Peyer's patch (tissue), 4 donors: ENCODE data around the gene AP3D1. TPM values are rescaled to one million over a fixed set of nuclear protein-coding genes. Genes with fewer than 3 reads are reported as not detected.

Experiments
- DNase-seq, 3 donors: peaks; one replicate each; pipeline ENCODE4 v3.0.0-alpha.2; 2017 to 2019
- H3K27ac ChIP-seq, 4 donors: fragments of 200-600 bp; sonication (generic); one replicate each; pipeline ENCODE4 v1.5.1; 2016 to 2019
- H3K27me3 ChIP-seq, 2 donors: fragments of 200-600 bp; sonication (generic); one replicate each; pipeline ENCODE4 v1.5.1; 2019
- H3K36me3 ChIP-seq, 3 donors: fragments of 200-600 bp; sonication (generic); one replicate each; pipeline ENCODE4 v1.5.1; 2016 to 2019
- H3K4me1 ChIP-seq, 4 donors: fragments of 200-600 bp; sonication (generic); one replicate each; pipeline ENCODE4 v1.5.1; 2016 to 2019
- H3K4me3 ChIP-seq, 4 donors: fragments of 200-600 bp; sonication (generic); 1 replicate in 3 of 4; 2 replicates in 1 of 4; pipeline ENCODE4 v1.5.1; 2016 to 2019; ENCODE audit warnings: mild to moderate bottlenecking in 1 of 4
- H3K9me3 ChIP-seq, 4 donors: fragments of 200-600 bp; sonication (generic); one replicate each; pipeline ENCODE4 v1.5.1; 2016 to 2019; ENCODE audit warnings: mild to moderate bottlenecking in 1 of 4
- CTCF ChIP-seq, 6 experiments: fragments of 450-650 bp in 4 of 6; fragments of 200-600 bp in 2 of 6; sonication (generic) in 1 of 6; IDR thresholded peaks; one replicate each; pipeline ENCODE4 v1.5.1; 2017 to 2019; ENCODE audit warnings: antibody characterized with exemption in 6 of 6, mild to moderate bottlenecking in 3 of 6, moderate library complexity in 1 of 6
- POLR2A ChIP-seq, 2 donors: fragments of 450-650 bp; IDR thresholded peaks; one replicate each; pipeline ENCODE4 v1.5.1; 2017; ENCODE audit warnings: antibody characterized with exemption in 2 of 2, mild to moderate bottlenecking in 2 of 2, moderate library complexity in 2 of 2
- total RNA-seq, 4 donors: library from RNA; depleted of rRNA; stranded (reverse); fragments of >200 nt; gene quantifications; one replicate each; pipeline ENCODE4 v1.1.0, GENCODE V29; 2016

AP3D1 gene
- total RNA-seq, 4 donors from 2014 or later = 104 to 136 (median 122) TPM

GRCh38 chr19:2187159-2187558, 35.8 kb upstream of the AP3D1 start:
- H3K27ac ChIP-seq = peak overlapping the region in 1 of 4 donors; percentile 64
- DNase-seq = no peak
- H3K4me1 ChIP-seq = peaks cover 0 to 36% (median 8%) of the 10 kb centered on the region in 4 donors
- peaks cover 0 to 71% (median 0%) of the 10 kb centered on the region in 3 donors for H3K36me3 ChIP-seq
- H3K9me3 ChIP-seq = no peaks in the 10 kb centered on the region
- no peak overlapping the region for H3K4me3 ChIP-seq
- TF ChIP-seq CTCF (IDR thresholded peaks at IDR 0.05) (no peak), POLR2A (IDR thresholded peaks at IDR 0.05) (no peak)
- no peaks in the 10 kb centered on the region for H3K27me3 ChIP-seq

GRCh38 chr19:2186071-2186846, 34.9 kb upstream of the AP3D1 start:
- H3K4me3 ChIP-seq = no peak overlapping the region
- no peaks in the 10 kb centered on the region for H3K9me3 ChIP-seq
- peaks cover 0 to 63% (median 0%) of the 10 kb centered on the region in 3 donors for H3K36me3 ChIP-seq
- TF ChIP-seq POLR2A (IDR thresholded peaks at IDR 0.05) (no peak), CTCF (IDR thresholded peaks at IDR 0.05) (no peak)
- H3K27ac ChIP-seq = peak overlapping the region in 3 of 4 donors; percentile 57 to 64 (median 63)
- H3K27me3 ChIP-seq = no peaks in the 10 kb centered on the region
- H3K4me1 ChIP-seq = peaks cover 0 to 27% (median 8%) of the 10 kb centered on the region in 4 donors
- peak in 1 of 3 donors; percentile 66 for DNase-seq

GRCh38 chr19:2185734-2186070, 34.3 kb upstream of the AP3D1 start:
- Histone ChIP-seq H3K36me3 (peaks cover 0 to 65% (median 0%) of the 10 kb centered on the region in 3 donors), H3K27ac (peak overlapping the region in 3 of 4 donors; percentile 57 to 64 (median 63)), H3K4me3 (no peak overlapping the region), H3K27me3 (no peaks in the 10 kb centered on the region), H3K4me1 (peaks cover 0 to 24% (median 8%) of the 10 kb centered on the region in 4 donors), H3K9me3 (no peaks in the 10 kb centered on the region)
- no peak for DNase-seq
- TF ChIP-seq POLR2A (IDR thresholded peaks at IDR 0.05) (no peak), CTCF (IDR thresholded peaks at IDR 0.05) (no peak)

- H3K36me3 ChIP-seq = peaks cover 0 to 62% (median 0%) of the 10 kb centered on the region in 3 donors
- H3K4me1 ChIP-seq = peaks cover 0 to 24% (median 8%) of the 10 kb centered on the region in 4 donors
- H3K27me3 ChIP-seq = no peaks in the 10 kb centered on the region
- no peak overlapping the region for H3K4me3 ChIP-seq
- no peak for DNase-seq
- peak overlapping the region in 1 of 4 donors; percentile 64 for H3K27ac ChIP-seq
- no peak for TF ChIP-seq CTCF (IDR thresholded peaks at IDR 0.05)
- no peak for TF ChIP-seq POLR2A (IDR thresholded peaks at IDR 0.05)
- no peaks in the 10 kb centered on the region for H3K9me3 ChIP-seq
Measured at GRCh38 chr19:2184422-2184975, 33.1 kb upstream of the AP3D1 start.

GRCh38 chr19:2181633-2181997, 30.2 kb upstream of the AP3D1 start:
- Histone ChIP-seq H3K27me3 (no peaks in the 10 kb centered on the region), H3K4me1 (peaks cover 0 to 12% (median 2%) of the 10 kb centered on the region in 4 donors), H3K27ac (no peak overlapping the region), H3K4me3 (no peak overlapping the region), H3K36me3 (peaks cover 0 to 40% (median 0%) of the 10 kb centered on the region in 3 donors), H3K9me3 (no peaks in the 10 kb centered on the region)
- no peak for DNase-seq
- TF ChIP-seq CTCF (IDR thresholded peaks at IDR 0.05) = no peak
- TF ChIP-seq POLR2A (IDR thresholded peaks at IDR 0.05) = no peak
